Measurements from ENCODE around the gene TLR1.
"Not testable (repeated sequence)": the region's sequence is repeated elsewhere in the genome, so short reads cannot be mapped to it uniquely, and the experiment has no call there.

Gene TLR1

DNA sequence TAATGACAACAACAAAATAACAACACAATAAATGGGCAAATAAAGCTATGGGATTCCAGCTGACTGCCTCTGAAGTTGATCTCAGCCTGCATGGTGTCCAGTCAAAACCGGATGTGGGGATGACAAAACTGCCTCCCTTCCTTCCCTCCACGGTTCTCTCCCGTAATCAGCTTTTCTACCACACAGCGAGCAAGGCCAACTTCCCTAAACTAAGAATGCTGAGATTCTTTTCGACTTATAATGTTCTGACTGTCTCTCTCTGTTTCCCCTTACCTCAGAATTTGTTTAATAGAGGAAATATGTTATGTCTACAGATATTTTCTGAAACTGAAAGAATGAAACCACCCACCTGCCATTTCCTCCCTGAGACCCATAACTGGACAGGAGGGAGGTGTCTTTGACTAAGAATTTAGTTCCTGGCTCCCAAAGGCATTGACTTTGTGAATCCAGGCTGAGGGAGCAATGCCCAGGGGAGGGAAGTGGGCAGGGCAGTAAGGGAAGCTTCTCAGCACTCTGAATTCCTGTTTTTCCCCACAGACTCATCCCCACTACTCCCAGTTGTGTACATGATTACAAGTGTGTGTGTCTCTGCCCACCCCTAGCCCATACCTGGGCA, 1.0 kb upstream of the TLR1 start:
- DNase-seq: no peak

- no peak for DNase-seq
Measured at GRCh38 chr4:38803833-38804653, 548 bp downstream of the TLR1 start.

DNA sequence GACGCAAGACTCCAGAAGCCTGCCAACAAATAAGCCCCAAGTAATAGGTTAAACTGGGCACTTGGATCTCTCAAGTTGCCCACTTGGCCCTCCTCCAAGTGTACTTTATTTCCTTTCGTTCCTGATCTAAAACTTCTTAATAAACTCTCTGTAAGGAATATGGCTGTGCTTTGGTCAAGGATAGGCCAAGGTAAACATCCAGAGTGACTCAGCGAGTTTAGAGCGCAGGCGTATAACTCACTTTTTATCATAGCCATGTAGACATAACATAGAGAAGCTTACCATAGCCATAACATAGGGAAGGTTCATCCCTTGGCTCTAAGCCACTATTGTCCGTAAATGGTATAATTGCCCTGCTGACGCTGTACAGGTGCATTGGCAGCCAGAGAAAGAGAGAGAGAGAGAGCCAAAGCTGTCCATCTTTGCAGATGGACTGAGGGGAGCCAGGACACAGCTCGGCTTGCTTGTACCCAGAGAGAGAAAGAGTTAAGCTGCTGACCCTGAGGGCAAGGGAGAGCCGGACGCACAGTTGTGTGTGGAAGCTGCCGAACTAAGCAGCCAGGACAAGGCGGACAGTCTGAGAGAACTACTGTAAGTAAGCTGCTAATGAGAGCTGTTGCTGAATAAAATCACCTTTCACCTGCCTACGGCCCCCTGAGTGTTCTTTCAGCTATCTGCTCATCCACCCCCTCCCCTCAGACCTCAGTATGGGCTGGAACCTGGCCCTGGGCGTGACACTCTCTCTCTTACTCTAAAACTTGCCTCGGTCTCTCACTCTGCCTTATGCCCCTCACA, 1.8 kb downstream of the TLR1 start:
- no peak for DNase-seq

GRCh38 chr4:38800961-38801450, 3.6 kb downstream of the TLR1 start:
- no peak for DNase-seq

- DNase-seq: no peak
Measured at GRCh38 chr4:38800366-38800765, 4.2 kb downstream of the TLR1 start.

DNA sequence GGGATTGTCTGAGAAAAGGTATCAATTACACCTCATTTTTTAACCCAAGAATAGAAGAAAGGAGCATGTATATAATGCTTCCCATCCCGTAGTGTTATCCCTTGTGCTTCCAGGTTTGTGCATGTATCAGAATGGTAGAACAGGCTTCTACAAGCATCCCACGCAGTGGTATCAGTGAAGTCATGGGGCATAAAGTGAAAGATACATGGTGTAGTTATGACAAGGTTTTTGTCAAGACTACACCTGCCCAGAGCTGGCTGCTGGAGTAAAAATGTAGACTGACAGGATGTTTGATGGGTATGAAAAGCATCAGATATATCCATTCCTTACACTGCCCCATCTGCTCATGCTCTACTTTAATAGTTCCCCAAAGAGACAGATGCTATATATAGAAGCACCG, 9.5 kb downstream of the TLR1 start:
- no peak for DNase-seq

DNA sequence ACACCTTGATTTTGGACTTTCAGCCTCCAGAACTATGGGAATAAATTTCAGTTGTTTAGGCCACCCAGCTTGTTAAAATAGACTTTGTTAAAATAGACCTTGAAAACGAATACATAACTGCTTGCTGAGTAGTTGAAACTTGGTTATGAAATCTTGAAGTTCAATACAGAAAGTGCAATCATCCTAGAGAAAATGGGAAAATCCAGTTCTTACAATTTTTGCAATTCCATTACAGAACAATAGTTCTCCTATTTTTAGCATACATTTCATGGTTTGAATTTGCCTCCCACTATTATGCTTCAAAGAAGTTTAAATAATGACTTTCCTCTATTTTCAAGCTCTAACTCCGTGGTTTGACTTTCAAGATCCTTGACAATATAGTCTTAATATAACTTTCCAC, 10.5 kb downstream of the TLR1 start:
- DNase-seq: no peak

DNA sequence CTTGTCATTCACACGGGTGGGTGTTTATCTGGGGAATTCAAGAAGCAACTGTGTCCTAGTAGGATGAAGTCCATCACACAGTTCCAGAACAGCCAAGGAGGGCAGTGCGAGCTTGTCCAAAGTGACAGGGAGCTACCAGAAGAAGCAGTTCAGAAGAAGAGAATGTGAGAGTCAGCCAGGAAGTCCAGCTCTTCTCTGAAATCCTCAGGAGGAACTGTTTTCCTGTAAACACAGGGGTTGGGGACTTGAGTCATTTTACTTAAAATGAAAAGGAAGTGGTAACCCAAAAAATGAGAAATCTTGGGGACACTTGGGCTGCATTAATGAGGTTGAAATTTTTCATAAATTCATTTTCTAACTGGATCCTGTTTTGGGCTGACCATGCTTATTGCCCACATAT, 13.6 kb downstream of the TLR1 start:
- DNase-seq: no peak

- no peak for DNase-seq
Measured at GRCh38 chr4:38788317-38788716, 16.3 kb downstream of the TLR1 start.

GRCh38 chr4:38787693-38788092, 16.9 kb downstream of the TLR1 start:
- no peak for DNase-seq

GRCh38 chr4:38785901-38786402, 18.6 kb downstream of the TLR1 start:
- no peak for DNase-seq

- no peak for DNase-seq
Measured at GRCh38 chr4:38785041-38785790, 19.4 kb downstream of the TLR1 start.

- DNase-seq: no peak
Measured at GRCh38 chr4:38784141-38784540, 20.4 kb downstream of the TLR1 start.

DNA sequence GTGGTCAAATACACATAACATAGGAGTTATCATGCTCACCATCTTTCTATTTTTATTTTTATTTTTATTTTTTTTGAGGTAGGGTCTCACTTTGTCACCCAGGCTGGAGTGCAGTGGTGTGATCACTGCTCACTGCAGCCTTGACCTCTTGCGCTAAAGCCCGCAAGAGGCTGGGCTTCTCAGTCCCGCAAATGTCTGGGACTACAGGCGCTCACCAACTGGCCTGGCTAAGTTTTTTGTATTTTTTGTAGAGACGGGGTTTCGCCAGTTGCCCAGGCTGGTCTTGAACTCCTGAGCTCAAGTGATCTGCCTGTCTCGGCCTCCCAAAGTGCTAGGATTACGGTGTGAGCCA, 21.5 kb downstream of the TLR1 start:
- DNase-seq: no peak

DNA sequence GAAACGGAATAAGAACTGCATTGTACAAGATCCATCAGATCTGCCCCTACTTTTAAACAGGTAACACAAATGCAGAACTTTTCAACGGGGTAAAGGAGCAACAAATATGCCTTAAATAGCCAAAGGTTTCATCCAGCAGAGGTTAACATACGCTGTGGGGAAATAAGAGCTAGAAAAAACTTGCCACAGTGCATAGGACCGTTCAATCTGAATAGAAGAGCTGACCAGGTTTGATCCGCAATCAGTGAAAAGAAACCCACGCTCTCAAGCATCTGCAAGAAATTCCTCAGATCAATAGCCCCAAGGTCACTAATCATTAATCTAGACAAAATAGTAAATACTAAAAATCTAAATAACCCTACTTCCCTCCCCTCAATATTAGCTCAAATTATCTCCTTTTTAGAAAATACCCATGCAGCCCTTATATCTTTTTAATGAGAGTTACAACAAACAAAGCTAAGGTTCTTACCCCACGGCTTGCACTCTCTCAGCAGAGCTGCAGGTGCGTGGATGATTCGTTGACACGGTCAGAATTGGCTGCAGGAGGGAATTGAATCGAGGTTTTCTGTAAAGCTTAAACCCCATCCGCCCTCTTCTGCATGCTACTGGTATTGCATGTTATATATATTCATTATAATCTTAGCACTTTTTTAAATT, 22.0 kb downstream of the TLR1 start, which contains the start of gene TLR10:
TLR10 (minus strand) TSS at position 539 of the 657 bp plus-strand sequence. CDS start 7,400 bp downstream, outside the sequence.
- no peak for DNase-seq

DNA sequence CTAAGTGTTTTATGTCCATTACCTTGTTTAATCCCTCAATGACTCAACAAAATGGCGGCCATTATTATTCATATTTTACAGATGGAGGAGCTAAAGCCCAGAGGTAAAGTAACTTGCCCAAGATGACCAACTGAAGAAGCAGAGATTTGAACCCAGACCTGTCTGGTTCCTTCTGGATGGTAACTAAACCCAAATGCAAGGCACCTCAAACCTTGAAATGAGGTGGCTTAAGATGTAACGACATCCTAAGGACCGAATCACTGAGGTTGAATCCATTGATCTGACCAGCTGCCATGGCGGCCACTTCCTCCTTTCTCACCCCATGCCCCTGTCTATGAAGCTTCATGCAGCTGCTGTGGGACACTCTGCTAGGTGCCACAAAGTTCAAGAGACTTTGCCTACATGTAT, 22.7 kb downstream of the TLR1 start:
- DNase-seq: no peak

- DNase-seq: no peak
Measured at GRCh38 chr4:38780833-38781484, 23.6 kb downstream of the TLR1 start.

DNA sequence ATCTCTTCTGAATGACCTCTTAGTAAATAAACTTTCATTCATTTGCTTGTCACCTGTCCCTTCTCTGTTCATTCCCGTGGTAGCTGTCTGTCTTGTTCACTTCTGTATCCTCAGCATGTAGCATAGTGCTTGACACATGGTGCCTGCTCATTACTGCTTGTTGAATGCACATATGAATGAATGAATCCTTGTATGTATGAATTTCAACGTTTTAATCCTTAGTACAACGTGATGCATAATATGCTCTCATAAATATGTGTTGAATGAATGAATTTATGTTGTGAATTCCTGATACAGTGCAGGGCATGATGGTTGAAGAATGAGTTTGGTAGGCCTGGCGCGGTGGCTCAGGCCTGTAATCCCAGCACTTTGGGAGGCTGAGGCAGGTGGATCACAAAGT, 24.8 kb downstream of the TLR1 start:
- DNase-seq: no peak

GRCh38 chr4:38777925-38778324, 26.7 kb downstream of the TLR1 start:
- DNase-seq: not testable (repeated sequence)

GRCh38 chr4:38775326-38775725, 29.3 kb downstream of the TLR1 start:
- DNase-seq: no peak

DNA sequence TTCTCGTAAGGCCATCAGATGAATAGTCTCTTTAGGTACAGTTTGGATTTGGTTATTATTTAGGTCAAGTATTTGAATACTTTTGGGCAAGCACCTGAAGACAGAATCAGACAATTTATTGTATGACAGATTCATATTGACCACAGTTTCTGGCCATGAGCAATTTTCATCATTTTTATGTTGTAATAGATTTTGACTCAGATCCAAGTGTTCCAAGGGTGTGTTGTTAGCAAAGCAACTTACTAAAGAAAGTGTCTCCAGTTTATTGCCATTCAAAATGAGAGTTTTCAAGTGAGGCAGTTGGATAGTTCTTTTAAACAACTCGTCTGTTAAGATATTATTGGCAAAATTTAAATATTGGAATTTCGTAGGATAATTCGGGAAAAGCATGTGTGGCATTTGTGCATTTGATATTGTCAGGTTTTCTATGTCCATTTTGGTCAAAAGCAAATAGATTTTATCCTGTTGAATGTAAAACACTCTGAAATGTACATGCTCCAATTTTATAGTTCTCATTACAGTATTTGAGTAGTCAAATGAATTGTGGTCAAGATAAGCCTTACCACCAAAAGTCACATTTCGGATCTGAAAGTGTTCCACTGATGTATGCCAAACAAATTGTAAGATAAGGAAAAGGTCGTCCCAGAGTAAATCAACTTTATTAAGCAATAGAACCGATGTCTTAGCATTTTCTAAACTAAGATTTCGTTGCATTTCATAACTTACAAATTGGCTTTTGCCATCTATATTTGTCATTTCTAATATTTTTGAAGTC, 30.2 kb downstream of the TLR1 start:
- no peak for DNase-seq

All from T1000 (cell line).